ACC112 (cell line): ENCODE data around the gene NOS3.

Experiments
- H2AFZ ChIP-seq: fragments of 200-600 bp; sonication (generic); one replicate; pipeline ENCODE4 v1.6.0; 2017; ENCODE audit warnings: antibody characterized with exemption, low read length; ENCODE audit not compliant: unreplicated experiment
- H3K27ac ChIP-seq: fragments of 200-600 bp; sonication (generic); 2 replicates; pipeline ENCODE4 v1.5.1; 2014; ENCODE audit warnings: low read depth, mild to moderate bottlenecking, antibody characterized with exemption, low read length, moderate library complexity
- H3K27me3 ChIP-seq: fragments of 200-600 bp; sonication (generic); 2 replicates; pipeline ENCODE4 v1.6.1; 2014; ENCODE audit warnings: mild to moderate bottlenecking, antibody characterized with exemption, low read length, moderate library complexity, mixed read lengths; ENCODE audit not compliant: insufficient read depth
- H3K36me3 ChIP-seq: fragments of 200-600 bp; sonication (generic); 2 replicates; pipeline ENCODE4 v1.6.1; 2016; ENCODE audit warnings: mild to moderate bottlenecking, antibody characterized with exemption, low read length, moderate library complexity, mixed read lengths; ENCODE audit not compliant: insufficient read depth
- H3K4me1 ChIP-seq: fragments of 200-600 bp; sonication (generic); one replicate; pipeline ENCODE4 v1.6.1; 2016; ENCODE audit warnings: low read length, mixed read lengths; ENCODE audit not compliant: insufficient read depth, unreplicated experiment, control insufficient read depth
- H3K4me3 ChIP-seq: fragments of 200-600 bp; sonication (generic); 2 replicates; pipeline ENCODE4 v1.5.1; 2014; ENCODE audit warnings: mild to moderate bottlenecking, low read depth, low read length
- H3K79me2 ChIP-seq: fragments of 200-600 bp; sonication (generic); one replicate; pipeline ENCODE4 v1.6.0; 2016; ENCODE audit warnings: low read length; ENCODE audit not compliant: control insufficient read depth, unreplicated experiment, insufficient read depth

Gene NOS3

DNA sequence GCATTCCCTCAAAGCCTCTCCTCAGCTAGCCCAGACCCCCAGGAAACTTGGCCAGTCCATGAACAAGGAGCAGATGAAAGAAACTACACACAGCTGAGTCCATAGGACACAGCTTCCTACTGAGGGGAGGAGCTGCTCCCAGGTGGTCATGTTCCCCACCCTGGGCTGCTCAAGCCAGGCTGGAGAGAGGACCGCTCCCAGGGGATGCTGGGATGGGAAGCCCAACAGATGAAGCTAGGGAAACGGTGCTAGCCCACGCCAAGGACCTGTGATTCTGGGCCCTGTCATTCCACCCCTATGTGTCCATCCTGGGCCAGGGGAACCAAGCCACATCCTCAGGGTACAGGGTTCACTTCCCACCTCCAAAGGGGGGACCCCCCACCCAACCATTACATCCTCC, 31.7 kb upstream of the NOS3 start:
- H2AFZ ChIP-seq, result no peak overlapping the region
- no peaks in the 10 kb centered on the region for H3K4me1 ChIP-seq
- no peak overlapping the region for H3K4me3 ChIP-seq
- no peaks in the 10 kb centered on the region for H3K36me3 ChIP-seq
- H3K27ac ChIP-seq, result no peak overlapping the region
- peaks cover 25% of the 10 kb centered on the region for H3K27me3 ChIP-seq
- no peaks in the 10 kb centered on the region for H3K79me2 ChIP-seq

DNA sequence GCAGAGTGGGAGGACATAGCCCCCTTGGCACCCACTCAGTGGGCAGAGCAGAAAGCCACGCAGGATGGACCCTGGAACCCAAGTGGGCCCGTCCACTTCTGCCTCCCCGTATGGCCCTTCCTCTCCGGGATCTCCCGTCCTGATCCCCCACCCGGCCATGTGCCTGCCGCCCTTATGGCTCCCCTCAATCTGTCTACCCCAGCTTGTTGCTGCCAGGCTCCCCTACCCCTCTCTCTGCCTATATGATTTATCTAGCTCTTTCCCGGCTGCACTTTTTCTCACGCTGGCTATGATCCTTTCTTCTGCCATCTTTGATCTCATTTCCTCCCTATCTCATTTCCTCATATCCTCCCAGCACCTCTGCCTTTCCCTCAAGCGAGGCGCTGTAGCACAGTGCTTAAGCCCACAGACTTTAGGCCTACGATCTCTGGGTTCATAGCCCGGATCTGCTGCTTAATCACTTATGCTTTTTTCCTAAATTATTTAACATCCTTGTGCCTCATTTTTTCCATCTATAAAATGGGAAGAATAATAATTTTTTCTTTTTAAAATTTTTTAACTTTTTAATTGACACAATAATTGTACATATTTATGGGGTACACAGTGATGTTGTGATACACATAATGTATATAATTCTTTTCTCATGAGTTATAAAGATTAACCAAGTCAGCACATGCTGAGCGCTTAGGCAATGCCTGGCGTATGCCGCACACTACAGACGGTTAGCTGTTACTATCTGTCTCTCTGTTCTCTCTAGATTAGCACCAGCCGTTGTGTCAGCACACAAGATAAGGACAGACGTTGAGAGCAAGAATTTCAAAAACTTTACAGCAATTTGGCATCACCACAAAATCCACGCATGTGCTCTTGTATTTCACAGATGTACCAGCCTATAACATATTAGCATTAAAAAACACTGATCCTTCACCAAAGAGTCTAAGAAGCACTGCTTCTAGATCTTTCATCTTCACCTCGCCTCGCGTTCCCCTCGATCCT, 30.8 kb upstream of the NOS3 start:
- H3K4me3 ChIP-seq, result no peak overlapping the region
- H3K4me1 ChIP-seq, result no peaks in the 10 kb centered on the region
- no peak overlapping the region for H2AFZ ChIP-seq
- H3K27ac ChIP-seq, result no peak overlapping the region
- peaks cover 25% of the 10 kb centered on the region for H3K27me3 ChIP-seq
- no peaks in the 10 kb centered on the region for H3K36me3 ChIP-seq
- H3K79me2 ChIP-seq, result no peaks in the 10 kb centered on the region

DNA sequence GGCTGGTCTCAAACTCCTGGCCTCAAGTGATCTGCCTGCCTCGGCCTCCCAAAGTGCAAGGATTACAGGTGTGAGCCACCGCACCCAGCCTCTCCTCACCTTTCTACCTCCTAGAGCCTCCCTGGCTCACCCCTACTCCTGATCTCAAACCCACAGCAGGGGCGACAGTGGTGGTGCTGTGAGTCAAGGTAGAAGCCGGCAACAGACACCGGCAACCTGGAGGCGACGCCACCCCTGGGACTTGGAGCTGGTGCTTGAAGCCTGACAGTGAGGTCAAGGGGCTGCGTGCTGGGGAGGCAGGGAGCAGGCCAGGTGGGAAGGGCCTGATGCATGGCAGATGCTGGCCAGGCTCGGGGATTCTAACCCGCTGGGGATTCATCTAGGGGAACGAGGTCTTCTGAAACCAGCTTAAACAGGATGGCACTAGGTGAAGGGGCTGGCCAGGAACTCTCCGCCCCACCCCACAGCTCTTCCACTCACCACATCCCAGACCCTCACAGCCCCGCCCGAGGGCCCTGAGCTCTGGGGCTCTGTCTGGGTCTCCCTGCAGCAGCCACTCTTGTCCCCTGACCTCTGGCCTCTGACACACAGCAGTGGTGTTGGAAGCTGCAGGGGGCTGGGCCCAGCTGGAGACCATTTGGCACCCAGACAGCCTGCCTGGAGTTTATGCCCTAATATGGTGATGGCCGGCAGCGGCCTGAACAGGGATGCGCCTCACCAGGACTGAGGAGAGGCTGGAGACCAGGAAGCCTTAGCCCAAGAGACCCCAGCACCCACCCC, 29.1 kb upstream of the NOS3 start:
- Histone ChIP-seq H3K4me1 (no peaks in the 10 kb centered on the region), H3K27ac (no peak overlapping the region), H3K4me3 (no peak overlapping the region), H3K79me2 (no peaks in the 10 kb centered on the region), H3K36me3 (no peaks in the 10 kb centered on the region), H3K27me3 (peaks cover 37% of the 10 kb centered on the region), H2AFZ (no peak overlapping the region)

DNA sequence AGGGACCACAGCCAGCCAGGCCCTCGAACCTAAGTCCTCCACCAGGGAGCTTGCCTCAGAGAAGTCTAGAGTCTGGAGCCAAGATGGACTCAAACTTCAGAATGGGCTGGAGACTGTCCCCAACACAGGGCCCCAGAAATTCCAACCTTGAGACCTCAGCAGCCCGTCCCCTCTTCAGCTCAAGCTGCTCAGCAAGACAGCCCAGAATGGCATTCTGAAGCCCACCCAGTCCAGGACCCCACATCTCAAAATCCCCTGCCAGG, 28.6 kb upstream of the NOS3 start:
- H2AFZ ChIP-seq, result no peak overlapping the region
- H3K4me1 ChIP-seq, result no peaks in the 10 kb centered on the region
- H3K79me2 ChIP-seq, result no peaks in the 10 kb centered on the region
- H3K4me3 ChIP-seq, result no peak overlapping the region
- no peak overlapping the region for H3K27ac ChIP-seq
- H3K36me3 ChIP-seq, result no peaks in the 10 kb centered on the region
- peaks cover 40% of the 10 kb centered on the region for H3K27me3 ChIP-seq

DNA sequence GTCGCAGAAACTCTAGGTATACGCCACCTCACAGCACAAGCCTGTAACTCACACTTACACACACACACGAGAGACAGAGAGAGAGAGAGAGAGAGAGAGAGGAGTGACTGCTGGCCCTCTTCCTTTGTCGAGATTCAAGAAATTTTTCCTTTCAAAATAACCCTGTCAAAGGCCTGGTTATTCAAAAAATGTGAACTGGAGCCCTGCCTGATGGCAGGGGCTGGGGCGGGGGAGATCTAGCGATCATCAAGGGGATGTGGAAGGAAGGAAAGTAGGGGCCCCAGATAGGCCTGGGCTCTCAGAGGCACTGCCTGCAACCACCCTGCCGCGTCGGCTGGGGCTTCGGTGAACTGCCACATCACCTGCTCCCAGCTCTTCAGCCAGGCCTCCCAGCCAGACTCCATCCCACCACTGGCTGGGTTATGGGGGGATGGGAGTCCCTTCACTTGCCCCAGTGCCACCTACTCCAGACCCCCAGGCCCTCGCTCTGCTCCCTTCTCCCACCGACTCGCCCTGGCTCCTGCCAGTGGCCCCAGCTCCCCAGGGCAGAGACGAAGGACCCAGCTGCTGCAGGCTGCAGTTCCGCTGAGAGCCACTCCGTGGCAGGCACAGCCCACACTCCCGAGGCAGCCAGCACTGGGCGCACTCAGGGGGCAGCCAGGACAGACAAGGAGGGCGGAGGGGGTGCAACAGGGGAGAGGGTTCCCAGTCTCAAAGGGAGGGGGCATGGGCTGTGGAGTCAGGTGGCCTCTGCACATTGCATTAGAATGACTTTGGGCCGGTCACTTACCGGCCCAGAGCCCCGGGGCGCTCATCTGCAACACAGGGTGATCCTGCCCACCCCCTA, 28.0 kb upstream of the NOS3 start:
- H2AFZ ChIP-seq, result no peak overlapping the region
- H3K36me3 ChIP-seq, result no peaks in the 10 kb centered on the region
- no peaks in the 10 kb centered on the region for H3K79me2 ChIP-seq
- H3K4me1 ChIP-seq, result no peaks in the 10 kb centered on the region
- H3K27ac ChIP-seq, result no peak overlapping the region
- H3K27me3 ChIP-seq, result peaks cover 41% of the 10 kb centered on the region
- no peak overlapping the region for H3K4me3 ChIP-seq

DNA sequence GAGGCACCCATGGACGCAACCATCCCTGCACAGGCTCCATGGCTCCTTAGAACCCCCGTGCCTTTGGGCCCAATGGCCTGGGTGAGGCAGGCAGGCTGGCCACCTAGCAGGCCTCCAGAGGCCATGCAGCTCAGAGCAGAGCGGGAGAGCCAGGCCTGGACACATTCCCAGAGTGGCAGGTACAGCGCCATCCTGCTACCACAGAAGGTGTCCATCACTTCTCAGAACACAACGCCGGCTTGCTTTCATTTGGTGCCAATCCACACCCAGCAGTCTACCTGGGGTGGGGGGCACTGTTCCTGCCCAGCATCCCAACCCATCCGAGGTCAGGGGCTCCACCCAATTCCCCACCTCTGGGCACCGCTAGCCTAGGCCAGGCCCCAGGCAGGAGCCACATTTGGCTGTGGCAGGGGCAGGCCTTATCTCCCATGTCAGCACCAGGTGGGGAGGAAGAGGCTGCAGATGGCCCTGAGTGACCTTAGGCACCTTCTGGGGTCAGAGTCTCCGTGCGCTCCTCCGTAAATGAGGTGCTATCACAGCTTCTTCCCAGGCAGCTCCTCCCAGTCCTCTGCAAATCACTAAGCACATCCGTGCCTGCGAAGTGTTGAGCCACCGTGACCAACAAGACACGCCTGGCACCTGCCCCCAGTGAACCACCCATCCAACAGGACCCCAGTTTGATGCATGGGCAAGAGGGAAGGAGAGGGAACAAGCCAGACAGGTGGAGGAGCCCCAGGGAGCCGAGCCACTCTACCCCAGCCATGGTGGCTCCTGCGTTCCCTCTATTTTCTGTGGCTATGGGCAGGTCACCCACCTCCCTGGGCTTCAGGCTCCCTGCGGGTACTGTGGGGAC, 26.9 kb upstream of the NOS3 start:
- no peaks in the 10 kb centered on the region for H3K79me2 ChIP-seq
- H3K27me3 ChIP-seq, result peaks cover 41% of the 10 kb centered on the region
- no peak overlapping the region for H3K4me3 ChIP-seq
- H3K4me1 ChIP-seq, result no peaks in the 10 kb centered on the region
- H3K36me3 ChIP-seq, result no peaks in the 10 kb centered on the region
- no peak overlapping the region for H2AFZ ChIP-seq
- H3K27ac ChIP-seq, result no peak overlapping the region

DNA sequence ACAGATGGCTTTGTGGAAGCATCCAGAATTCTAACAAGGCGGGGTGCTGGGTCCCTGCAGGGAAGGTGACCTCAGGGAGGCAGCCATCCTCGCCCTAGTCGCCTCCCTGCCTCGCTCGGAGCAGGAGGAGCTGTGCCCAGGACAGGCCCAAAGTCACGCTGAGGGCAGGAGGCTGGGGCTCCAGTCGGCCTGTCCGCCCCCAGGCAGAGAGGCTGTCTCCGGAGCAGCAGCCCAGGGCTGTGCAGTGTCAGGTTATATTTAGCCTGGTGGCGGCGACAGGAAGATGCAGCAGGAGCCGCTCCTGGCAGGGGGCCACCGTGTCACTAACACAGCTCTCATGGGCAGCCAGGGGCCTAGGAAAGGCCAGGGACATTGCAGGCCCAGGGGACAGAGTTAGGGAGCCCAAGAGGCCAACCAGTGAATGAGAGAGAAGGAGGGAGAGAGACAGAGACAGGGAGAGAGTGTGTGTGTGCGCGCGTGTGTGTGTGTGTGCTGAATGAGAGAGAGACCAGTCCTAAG, 26.2 kb upstream of the NOS3 start:
- H3K4me1 ChIP-seq, result no peaks in the 10 kb centered on the region
- H3K27me3 ChIP-seq, result peaks cover 41% of the 10 kb centered on the region
- H3K36me3 ChIP-seq, result no peaks in the 10 kb centered on the region
- H2AFZ ChIP-seq, result no peak overlapping the region
- H3K4me3 ChIP-seq, result no peak overlapping the region
- no peak overlapping the region for H3K27ac ChIP-seq
- H3K79me2 ChIP-seq, result no peaks in the 10 kb centered on the region

DNA sequence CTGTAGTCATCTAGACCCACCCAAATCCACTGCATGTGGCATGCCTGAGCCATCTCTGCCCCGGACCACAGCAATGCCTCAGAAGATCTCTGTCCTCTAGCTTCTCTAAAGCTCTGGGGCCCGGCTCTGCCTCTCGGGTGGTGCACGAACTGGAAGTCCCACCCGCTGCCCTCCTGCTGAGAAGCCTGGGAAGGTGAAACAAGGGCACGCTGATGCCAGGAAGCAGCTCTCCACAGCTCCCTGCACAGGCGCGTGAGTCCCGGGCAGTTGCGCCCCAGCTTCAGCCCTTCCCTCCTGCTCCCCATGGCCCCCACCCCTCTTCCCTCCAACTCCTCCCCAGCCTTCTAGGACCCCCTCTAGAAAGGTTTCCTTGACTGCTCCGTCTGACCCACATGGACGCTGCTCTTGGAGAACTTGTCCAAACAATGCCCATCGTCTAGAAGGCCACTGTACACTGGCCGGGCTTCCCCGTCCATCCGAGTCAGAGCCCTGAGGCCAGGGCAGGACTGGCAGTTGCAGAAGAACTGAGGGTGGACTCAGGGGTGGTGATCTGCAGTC, 25.5 kb upstream of the NOS3 start:
- Histone ChIP-seq H3K79me2 (no peaks in the 10 kb centered on the region), H3K27ac (no peak overlapping the region), H3K36me3 (no peaks in the 10 kb centered on the region), H3K4me1 (no peaks in the 10 kb centered on the region), H3K4me3 (no peak overlapping the region), H2AFZ (no peak overlapping the region), H3K27me3 (peaks cover 41% of the 10 kb centered on the region)

DNA sequence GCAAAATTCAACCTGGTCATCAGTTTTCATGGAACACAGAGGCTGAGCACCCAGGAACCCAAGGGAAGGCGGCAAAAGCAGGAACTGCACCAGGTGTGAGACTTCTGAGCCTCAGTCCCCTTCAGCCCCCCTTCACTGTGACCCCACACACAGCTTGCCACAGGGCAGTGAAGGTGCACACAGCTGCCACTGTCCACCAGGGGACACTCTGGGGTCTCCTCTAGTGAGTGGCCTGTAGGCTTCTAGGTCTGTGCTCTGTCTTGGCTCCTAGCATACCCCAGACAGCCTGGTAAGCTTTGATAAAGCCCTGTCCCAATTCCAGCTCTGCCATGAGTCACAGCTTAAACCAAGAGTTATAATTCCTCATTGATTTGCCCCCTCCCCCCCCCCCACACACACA, 24.8 kb upstream of the NOS3 start:
- Histone ChIP-seq H3K79me2 (no peaks in the 10 kb centered on the region), H3K4me1 (no peaks in the 10 kb centered on the region), H2AFZ (no peak overlapping the region), H3K36me3 (no peaks in the 10 kb centered on the region), H3K4me3 (no peak overlapping the region), H3K27me3 (peaks cover 47% of the 10 kb centered on the region), H3K27ac (no peak overlapping the region)
